ENCODE data around the gene PGAP6. TPM values are rescaled to one million over a fixed set of nuclear protein-coding genes. Genes with fewer than 3 reads are reported as not detected.
A peak's percentile ranks its signal among the peaks of the same experiment; 100 is the strongest.
"Not testable (repeated sequence)": the region's sequence is repeated elsewhere in the genome, so short reads cannot be mapped to it uniquely, and the experiment has no call there.

Gene PGAP6
- 10 to 100 TPM; 22.0 to 30.2 (median 24.0) TPM for polyA plus RNA-seq (ENCODE audit: insufficient read length in 10 of 10)
- long read RNA-seq, donor 1, partial matches to known transcripts: 0 of 4 reads
- long read RNA-seq, donor 1, other reads (novel, unspliced or antisense): 0 of 4 reads
- long read RNA-seq, donor 2, partial matches to known transcripts: 0 of 3 reads
- long read RNA-seq, donor 2, other reads (novel, unspliced or antisense): 0 of 3 reads
- long read RNA-seq, donor 3: 0 reads
- long read RNA-seq, donor 4, partial matches to known transcripts: 58 of 149 reads
- long read RNA-seq, donor 4, other reads (novel, unspliced or antisense): 87 of 149 reads
- long read RNA-seq, donor 5, partial matches to known transcripts: 12 of 13 reads
- long read RNA-seq, donor 5, other reads (novel, unspliced or antisense): 0 of 13 reads
- long read RNA-seq, donor 6, partial matches to known transcripts: 5 of 9 reads
- long read RNA-seq, donor 6, other reads (novel, unspliced or antisense): 0 of 9 reads
- long read RNA-seq, donor 7, partial matches to known transcripts: 0 of 3 reads
- long read RNA-seq, donor 7, other reads (novel, unspliced or antisense): 0 of 3 reads
- long read RNA-seq, donor 8, partial matches to known transcripts: 0 of 4 reads
- long read RNA-seq, donor 8, other reads (novel, unspliced or antisense): 0 of 4 reads
- long read RNA-seq, donor 9: 0 reads

DNA sequence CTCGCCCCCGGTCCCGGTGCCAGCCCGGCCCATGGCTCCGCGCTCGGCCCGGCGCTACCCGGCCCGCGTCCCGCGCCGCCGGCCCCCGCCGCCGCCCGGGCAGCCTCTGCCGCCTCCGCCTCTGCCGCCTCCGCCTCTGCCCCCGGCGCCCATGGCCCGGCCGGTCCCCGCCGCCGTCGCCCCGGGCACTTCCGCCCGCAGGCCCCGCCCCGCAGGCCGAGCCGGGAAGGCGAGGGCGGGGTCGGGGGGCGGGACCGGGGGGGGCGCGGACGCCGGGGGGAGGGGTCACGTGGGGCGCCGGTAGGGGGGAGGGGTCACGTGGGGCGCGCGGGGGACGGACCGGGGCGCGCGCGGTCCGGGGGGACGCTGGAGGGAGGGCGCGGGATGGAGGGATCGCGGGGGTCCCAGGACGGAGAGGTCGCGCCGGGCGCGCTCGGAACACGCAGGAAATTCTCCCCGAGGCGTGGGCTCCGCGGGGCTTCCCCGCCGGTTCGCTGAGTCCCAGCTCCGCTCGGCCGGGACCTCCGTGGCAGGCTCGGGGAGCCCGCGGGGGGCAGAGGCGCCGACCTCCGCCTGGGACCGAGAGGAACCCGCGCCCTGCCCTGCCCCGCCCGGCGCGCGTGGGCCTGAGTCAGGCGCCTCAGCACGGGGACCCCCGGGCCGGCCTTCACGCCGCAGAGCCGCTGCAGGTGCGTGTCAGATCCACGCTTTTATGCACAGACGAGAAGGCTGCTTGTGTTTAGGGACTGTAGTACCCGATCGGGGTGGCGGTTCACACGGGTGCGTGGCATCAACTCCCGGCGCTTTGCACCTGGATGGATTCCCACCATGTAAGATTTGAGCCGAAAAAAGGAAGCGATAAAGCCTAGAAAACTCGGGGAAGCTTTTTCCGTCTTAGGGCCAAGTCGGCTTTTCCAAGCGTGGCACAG lies at the start of gene PGAP6:
PGAP6 (minus strand) TSS at position 190 of the 929 bp plus-strand sequence; CDS start at position 33, 157 bp downstream.
- peak in 1 of 3 donors; percentile 67 for DNase-seq

- no peak for DNase-seq
Measured at GRCh38 chr16:430904-431303, 49.1 kb upstream of the PGAP6 start.

DNA sequence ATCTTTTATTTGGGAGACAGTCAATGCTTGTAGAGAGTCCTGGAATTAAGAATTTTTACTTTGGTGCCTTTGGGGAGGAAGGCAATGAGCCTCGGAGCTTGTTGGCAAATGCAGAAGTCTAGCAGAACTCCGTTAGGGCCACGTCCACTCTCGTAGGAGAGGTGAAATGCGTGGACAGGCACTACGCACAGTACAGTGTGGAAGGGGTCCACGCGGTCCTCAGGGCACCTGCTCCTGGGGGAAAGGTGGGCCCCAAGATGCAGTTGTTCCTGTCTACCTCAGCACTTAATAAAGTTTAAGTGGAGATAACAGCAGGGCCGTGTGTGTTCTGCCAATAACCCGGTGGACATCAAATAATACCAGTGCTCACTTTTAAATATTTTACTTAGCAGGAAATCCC lies 45.5 kb upstream of the PGAP6 start:
- no peak for DNase-seq

DNA sequence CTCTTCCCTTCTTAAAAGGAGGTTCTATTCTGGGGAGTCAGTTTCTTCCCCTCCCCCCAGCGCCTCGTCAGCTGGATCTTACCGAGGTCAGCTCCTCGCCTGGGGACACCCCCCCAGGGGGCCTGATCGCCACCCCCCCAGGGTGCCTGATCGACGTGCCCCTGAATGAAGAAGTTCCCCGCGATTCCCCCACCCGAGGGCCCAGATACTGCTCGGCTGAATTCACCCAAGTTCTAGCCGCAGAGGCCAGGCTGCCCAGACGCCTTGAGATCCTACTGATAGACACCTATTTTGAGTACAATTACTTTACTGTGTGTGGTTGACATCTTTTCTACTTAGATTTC lies 45.1 kb upstream of the PGAP6 start:
- no peak for DNase-seq

DNA sequence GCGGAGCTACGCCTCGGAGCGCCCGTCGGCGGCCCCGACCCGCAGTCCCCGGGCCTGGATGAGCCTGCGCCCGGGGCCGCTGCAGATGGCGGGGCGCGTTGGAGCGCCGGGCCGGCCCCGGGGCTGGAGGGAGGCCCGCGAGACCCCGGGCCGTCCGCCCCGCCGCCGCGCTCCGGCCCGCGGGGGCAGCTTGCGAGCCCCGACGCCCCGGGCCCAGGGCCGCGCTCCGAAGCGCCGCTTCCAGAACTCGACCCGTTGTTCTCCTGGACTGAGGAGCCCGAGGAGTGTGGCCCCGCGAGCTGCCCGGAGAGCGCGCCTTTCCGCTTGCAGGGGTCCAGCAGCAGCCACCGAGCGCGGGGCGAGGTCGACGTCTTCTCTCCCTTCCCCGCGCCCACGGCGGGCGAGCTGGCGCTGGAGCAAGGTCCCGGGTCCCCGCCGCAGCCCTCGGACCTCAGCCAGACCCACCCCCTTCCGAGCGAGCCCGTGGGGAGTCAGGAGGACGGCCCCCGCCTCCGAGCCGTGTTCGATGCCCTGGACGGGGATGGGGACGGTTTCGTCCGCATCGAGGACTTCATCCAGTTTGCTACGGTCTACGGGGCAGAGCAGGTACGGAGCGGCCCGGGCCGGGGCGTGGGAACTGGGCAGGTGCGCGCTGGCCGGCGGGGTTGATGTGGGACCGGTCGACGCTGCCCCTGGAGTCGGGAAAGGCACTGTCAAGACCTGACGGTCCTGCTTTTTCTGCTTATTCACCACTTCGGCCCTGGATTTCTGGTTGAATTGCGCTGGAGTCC lies 44.5 kb upstream of the PGAP6 start:
- DNase-seq: peak in 2 of 3 donors; percentile 13 to 49

DNA sequence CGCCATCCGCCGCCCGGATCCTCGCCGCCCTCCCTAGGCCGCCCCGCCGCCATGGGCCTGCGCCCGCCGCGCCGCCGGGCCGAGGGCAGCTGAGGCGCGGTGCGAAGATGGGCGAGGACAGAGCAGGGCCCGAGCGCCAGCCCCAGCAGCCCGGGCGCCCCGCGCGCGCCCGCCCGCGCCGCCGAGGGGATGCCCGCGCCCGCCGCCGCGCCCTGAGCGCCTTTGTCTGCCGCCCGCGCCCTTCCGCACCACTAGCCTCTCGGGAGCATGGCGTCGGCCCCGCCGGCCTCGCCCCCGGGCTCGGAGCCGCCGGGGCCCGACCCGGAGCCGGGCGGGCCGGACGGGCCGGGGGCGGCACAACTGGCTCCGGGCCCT lies 43.9 kb upstream of the PGAP6 start:
- DNase-seq: peak in 1 of 3 donors; percentile 10

- DNase-seq: peak; percentile 76 to 96 (median 84)
Measured at GRCh38 chr16:425082-425718, 43.4 kb upstream of the PGAP6 start, which contains the start of gene RAB11FIP3. Gene RAB11FIP3 (plus strand): TSS chr16:425649. CDS start chr16:426007, 358 bp downstream.

- DNase-seq: no peak
Measured at GRCh38 chr16:424623-425081, 42.9 kb upstream of the PGAP6 start.

GRCh38 chr16:424033-424622 lies 42.4 kb upstream of the PGAP6 start:
- peak; percentile 25 to 80 (median 51) for DNase-seq

- not testable (repeated sequence) for DNase-seq
Measured at GRCh38 chr16:422179-422578, 40.4 kb upstream of the PGAP6 start.

DNA sequence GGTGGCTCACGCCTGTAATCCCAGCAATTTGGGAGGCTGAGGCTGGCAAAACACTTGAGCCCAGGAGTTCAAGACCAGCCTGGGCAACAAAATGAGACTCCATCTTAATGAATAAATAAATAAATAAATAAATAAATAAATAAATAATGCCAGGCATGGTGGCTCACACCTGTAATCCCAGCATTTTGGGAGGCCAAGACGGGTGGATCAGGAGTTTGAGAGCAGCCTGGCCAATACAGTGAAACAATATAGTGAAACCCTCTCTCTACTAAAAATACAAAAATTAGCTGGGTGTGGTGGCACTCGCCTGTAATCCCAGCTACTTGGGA lies 33.4 kb upstream of the PGAP6 start:
- not testable (repeated sequence) for DNase-seq

GRCh38 chr16:414395-415169 lies 32.8 kb upstream of the PGAP6 start:
- no peak for DNase-seq

DNA sequence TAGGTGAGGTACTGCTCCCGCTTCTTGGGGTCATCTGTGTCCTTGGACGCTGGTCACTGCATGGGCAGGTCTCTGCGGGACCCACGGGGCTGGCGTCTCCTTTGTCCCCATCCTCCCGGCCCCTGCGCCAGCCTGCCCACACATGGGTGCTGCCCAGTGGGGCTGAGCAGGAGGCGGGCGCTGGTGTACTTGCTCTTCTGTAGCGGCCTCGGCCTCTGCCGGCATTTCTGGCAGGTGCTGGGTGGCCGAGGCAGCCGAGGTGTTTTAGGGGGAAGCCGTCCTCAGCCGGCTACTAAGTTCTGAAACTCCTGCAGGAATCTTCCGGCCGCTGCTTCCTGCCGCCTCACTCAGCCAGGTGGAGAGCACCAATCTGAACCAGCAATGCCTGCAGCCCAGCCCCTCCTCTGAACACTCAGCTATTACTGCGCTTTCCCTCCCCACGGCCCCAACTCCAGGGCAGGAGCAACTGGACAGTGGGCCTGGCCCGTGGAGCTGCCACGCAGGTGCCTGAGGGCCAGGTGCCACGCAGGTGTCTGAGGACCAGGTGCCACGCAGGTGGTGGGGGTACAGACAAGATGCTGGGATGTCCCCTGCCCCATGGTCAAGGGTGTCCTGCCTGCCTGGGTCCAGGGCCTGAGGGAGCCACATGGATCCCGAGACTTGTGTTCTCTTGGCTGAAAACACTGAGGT lies 29.9 kb upstream of the PGAP6 start:
- no peak for DNase-seq

- no peak for DNase-seq
Measured at GRCh38 chr16:410516-411178, 28.9 kb upstream of the PGAP6 start.

DNA sequence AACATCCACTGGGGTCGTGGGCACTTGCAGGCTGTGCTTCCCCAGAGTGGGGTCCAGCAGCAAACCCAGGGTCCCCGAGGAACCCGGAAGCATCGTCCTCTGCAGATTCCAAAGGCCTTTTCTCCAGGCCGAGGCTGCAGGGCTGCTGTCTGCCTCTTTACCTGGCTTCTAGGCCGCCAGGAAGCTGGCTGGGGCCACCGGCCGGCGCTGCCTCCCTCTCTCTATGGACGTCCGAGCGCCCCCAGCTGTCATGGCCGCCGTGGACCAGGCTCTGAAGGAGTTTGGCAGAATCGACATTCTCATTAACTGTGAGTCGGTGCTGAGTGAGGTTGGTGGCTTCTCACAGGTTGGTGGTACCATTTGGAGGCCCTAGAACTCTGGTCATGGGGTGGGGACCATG lies 25.5 kb upstream of the PGAP6 start:
- peak in 1 of 3 donors; percentile 38 for DNase-seq

DNA sequence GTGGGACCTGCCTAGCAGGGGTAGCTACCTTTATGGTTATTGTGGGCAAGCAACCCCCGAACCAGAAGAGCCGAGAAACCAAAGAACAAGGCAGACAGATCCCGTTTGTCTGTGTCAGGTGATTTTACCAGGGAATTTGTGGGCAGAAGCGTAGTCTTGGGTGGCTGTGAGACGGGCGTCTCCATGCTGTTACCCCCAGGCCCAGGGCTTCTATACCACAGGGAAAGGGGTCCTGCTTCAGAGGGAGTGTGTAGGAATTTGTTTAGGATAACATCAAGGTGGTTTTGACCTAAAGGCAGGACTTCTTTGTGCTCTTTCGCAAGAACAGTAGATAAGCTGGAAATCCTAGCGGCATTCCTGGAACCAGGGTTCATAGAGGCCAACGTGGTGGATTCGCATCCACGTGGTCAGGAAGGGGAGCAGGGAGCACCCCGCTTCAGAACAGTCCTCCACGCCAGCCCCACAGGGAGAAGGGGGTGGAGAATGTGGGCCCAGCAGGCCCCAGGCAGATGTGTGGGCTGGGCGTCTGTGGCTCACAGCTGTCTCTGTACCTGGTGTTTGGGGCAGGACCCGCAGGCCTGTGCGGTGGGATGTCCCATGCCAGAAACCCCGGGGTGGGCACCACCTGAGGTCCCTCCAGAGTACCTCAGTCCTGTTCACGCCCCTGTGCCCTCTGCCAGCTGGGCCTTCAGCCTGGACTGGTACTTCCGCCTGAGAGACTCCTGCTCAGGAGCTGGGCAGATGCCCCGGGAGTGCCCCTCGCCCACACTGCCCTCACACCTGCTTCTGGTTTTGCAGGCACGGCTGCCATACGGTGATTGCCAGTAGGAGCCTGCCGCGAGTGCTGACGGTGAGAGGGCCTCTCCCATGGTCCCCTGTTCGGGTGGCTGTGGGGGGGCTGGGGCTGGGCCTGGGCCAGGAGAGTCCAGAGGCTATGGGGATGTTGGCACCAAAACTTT lies 24.0 kb upstream of the PGAP6 start:
- DNase-seq: no peak

GRCh38 chr16:404971-405486 lies 23.3 kb upstream of the PGAP6 start:
- DNase-seq: peak in 1 of 3 donors; percentile 1
